Stimulated activated CD4-positive, alpha-beta T cell treated with anti-CD3 and anti-CD28 coated beads, Interleukin-4, amount 100 ng/mL, for 24 hours (primary cell): Measurements from ENCODE around the gene DLGAP4.
"Not testable (repeated sequence)": the region's sequence is repeated elsewhere in the genome, so short reads cannot be mapped to it uniquely, and the experiment has no call there.

Experiments used
- DNase-seq: peaks from one replicate; pipeline ENCODE4 v3.0.0-alpha.2; 2020

The DLGAP4 gene

DNA sequence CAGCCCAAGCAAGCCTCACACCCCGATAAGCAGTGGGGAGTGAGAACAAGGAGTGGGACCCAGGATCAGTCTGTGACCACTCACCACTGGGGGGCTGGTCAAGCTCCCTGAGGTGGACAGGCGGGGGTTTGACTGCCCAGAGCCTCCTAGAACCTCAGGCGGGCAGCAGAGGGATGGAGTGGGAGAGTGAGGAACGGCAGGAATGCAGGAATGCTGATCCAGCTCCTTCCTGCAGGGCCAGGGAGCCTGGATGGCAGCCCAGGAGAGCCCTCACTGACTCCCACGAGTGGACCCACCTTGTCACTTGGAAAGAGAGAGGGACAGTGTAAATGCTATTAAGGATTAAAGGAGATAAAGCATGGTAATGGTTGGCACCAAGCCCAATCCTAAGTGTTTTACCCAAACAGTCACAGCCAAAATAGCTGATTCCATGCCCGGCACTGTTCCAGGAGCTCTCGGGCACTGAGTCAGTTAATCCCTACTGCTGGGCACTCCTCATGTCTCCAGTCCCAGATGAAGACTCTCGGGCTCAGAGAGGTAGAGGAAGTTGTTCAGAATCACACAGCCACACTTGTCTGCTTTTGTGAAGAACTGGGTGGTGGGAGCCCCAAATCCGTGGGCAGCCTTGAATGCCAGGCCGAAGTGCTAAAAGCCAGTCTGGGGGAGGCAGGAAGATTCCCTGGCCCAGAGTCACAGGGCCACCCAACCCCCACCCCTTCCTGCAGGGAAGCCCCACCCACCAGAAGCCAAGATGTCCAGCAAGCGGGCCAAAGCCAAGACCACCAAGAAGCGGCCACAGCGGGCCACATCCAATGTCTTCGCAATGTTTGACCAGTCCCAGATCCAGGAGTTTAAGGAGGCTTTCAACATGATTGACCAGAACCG is 238.2 kb downstream of the DLGAP4 start:
- DNase-seq = no peak

DNA sequence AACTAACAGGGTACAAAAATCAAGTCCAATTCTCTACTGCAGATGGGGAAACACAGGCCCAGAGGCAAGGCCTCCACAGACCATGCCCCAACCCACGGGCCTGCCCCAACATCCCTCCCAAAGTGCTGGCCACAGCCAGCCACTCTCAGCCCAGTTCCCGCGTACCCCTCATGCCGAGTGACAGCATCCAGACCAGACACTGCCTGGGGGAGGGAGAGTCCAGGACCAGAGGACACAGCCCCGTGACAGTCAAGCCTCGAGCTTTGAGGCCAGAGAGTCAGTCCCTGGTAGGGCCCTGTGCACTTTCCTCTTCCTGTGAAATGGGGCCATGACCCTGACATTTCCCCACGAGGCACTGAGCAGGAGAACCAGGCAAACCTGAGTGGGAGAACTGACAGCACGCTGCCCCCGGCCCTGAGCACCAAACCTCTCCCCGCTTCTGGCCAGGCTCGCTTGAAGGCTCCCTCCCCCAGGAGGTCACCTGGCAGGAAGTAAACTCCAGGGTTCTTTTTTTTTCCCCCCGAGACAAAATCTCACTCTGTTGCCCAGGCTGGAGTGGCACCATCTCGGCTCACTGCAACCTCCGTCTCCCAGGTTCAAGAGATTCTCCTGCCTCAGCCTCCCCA is 240.1 kb downstream of the DLGAP4 start:
- DNase-seq = no peak

DNA sequence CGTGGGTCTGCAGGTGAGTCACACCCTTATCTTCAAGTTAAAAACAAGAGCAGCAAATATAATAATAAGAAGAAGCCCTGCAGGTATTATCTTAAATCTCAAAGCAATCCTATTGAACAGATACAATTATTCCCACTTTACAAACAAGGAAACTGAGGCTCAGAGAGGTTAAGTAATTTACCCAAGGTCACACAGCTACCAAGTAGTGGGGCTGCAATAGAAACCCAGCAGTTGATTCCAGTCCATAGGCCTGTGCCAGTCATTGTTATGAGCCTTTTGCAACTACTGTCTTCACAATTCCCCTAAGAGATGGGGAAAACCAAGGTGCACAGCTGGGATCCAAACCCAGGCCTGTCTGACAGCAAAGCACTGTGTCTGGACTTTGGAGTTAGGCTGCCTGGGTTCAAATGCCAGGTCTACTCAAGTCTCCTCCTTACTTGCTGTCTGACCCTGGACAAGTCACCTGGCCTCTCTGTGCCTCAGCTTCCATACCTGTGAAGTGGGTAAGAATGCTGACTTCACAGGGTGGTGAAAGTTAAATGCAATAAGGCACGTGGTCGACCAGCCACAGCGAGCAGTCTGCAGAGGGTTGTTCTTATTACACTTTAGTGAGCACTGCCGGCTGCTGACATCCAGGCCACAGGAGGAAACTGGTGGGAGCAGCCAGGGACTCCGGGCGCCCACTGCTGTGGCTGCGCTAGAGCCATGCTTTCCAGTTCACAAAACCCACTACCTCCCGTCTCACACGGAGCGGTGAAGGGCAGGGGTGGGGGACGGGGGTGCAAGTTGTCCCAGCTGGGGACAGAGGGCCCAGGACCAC is 241.3 kb downstream of the DLGAP4 start:
- DNase-seq = no peak

DNA sequence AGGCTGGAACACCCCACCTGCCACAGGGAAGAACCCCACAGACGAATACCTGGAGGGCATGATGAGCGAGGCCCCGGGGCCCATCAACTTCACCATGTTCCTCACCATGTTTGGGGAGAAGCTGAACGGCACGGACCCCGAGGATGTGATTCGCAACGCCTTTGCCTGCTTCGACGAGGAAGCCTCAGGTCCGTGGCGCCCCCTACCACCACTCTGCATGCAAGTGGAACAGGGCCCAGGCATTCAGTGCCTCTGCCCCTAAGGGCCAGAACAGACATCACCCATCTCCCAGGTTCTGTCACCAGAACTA is 241.8 kb downstream of the DLGAP4 start:
- no peak for DNase-seq

DNA sequence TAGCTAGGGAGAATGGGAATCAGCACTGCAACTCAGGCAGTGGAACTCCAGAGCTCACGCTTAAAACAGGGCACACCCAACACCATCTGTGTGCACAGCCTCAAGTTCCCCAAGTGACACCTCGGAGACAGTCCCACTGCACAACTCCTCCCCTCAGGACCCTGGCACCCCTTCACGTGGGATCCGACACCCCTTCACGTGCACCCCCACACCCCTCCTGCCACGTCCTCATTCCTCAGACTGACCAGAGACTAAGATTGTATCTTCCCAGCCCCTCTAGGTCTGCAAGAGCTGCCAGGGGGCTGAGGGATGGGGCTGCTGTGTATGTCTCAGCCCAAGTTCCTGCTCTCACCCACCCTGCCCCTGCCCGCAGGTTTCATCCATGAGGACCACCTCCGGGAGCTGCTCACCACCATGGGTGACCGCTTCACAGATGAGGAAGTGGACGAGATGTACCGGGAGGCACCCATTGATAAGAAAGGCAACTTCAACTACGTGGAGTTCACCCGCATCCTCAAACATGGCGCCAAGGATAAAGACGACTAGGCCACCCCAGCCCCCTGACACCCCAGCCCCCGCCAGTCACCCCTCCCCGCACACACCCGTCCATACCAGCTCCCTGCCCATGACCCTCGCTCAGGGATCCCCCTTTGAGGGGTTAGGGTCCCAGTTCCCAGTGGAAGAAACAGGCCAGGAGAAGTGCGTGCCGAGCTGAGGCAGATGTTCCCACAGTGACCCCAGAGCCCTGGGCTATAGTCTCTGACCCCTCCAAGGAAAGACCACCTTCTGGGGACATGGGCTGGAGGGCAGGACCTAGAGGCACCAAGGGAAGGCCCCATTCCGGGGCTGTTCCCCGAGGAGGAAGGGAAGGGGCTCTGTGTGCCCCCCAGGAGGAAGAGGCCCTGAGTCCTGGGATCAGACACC is 242.8 kb downstream of the DLGAP4 start:
- no peak for DNase-seq

DNA sequence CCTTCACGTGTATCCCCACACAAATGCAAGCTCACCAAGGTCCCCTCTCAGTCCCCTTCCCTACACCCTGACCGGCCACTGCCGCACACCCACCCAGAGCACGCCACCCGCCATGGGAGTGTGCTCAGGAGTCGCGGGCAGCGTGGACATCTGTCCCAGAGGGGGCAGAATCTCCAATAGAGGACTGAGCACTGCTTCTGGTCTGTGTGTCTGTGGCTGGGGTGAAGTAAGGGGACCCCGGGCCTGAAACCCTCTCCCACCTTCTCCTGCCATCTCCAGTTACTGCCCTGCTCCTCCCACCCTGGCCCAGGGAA is 243.4 kb downstream of the DLGAP4 start:
- DNase-seq = no peak

DNA sequence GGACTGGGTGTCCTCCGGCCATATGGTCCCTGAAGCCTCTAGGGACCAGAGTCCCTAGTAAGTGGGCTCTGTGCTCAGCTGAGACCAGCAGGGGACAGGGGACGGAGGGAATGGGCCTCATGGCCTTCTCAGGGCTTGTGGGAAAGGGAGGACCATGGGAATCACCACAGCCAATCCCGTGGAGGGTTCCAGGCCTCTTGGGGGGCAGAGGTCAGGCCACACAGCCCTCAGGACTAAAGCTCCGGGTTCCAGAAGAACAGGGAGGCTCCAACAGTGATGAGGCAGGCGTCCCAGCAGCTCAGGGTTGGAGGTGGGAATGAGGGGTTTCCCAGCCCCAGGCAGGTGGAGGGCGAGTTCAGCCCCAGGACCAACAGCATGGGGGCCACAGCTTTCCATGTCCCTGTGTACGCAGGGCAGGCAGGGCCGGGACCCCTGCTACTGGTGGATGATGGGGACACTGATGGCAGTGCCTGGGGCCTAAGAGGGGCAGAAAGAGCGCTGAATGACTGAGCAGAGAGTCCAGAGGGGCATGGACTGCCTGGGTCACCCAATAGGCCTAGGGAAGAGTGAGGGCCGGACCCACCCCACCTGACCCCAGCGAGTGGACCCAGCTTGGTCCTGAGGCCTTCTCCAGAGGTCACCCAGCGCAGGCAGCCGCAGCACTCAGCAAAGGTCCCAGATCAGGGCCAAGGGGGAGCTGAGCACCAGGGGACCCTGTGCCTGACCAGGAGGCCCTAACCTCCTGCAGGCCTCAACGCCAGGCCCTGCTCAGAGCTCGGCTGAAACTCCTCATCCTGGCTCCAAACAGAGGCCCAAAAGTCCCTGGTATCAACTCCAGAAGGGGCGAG is 244.0 kb downstream of the DLGAP4 start:
- no peak for DNase-seq

DNA sequence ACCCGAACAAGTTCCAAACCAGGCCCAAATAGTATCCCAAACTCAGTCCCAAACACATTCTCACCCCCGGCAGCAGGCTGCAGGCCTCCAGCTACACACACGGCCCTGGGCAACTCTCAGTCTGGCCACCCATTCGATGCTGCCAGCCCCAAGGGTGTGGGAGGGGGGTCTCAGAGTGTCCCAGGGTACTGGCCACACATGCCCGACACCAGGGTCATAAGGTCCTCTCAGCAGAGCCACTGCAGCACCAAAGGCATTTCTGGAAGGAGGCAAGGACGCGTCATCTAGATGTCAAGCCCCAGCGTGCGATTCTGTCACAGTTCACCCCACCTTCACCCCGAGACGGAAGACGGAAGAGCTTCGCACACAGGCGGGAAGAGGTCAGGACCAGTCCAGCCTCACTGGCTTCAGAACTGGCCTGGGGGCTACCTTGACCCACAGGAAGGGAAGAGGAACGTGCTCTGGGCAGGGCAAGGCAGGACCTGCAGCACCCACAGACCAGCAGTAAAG is 244.7 kb downstream of the DLGAP4 start:
- no peak for DNase-seq

DNA sequence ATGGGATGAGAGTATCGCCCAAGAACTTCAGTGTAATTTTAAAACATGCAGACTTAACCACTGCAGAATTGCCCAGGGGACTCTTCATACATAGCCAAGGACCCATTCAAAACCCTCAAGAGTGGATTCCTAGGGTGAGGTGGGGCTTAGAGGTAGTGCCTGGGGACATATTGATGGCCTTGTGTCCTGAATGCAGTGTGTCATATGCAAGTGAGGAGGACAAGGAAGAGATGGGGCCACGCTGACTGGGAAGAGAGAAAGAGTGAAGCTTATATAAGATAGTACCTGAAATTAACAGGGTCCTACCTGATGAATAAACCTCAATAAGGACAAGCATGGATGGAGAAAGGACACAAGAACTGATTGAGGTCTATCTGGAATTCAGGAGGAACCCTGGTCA is 249.1 kb downstream of the DLGAP4 start:
- DNase-seq = no peak

DNA sequence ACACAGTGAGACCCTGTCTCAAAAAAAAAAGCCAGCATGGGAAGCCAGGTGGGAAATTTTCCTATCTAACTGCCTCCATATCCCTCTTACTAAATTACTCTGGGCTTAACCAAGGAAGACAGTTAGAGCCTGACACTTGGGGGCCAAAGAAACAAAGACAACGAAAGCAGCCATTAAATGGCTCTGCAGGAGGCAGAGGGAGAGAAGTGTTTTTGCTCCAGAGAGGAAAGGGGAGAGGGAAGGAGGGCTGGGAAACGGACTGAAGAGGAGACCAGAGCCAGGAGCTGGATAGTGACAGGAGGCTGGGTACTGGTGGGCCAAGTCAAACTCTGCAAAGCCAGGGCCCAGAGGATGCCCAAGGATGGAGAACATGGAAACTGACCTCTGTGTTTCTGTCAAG is 256.6 kb downstream of the DLGAP4 start:
- no peak for DNase-seq

DNA sequence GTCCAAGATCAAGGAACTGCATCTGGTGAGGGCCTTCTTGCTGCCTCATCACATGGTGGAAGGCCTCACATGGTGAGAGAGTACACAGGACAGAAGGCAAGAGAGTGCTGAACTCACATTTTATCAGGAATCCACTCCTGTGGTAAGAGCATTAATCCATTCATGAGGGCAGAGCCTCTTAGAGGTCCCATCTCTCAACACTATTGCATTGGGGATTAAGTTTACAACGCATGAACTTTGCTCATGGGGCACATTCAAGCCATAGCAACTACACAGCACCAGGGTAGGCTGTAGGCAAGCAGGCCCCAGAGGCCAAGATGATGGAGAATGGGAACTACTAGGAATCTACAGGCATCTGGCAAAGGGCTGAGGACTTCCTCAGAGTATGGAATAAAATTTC is 257.2 kb downstream of the DLGAP4 start:
- no peak for DNase-seq

DNA sequence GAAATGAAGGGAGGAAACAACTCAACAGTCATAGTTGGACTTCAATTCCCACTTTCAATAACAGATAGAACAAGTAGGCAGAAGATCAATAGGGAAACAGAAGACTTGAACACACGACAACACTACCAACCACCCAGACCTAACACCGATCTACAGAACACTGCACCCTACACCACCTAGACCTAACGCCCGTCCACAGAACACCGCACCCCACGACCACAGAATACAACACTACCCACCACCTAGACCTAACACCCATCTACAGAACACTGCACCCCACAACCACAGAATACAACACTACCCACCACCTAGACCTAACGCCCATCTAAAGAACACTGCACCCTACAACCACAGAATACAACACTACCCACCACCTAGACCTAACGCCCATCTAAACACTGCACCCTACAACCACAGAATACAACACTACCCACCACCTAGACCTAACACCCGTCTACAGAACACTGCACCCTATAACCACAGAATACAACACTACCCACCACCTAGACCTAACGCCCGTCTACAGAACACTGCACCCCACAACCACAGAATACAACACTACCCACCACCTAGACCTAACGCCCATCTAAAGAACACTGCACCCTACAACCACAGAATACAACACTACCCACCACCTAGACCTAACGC is 258.1 kb downstream of the DLGAP4 start:
- not testable (repeated sequence) for DNase-seq

DNA sequence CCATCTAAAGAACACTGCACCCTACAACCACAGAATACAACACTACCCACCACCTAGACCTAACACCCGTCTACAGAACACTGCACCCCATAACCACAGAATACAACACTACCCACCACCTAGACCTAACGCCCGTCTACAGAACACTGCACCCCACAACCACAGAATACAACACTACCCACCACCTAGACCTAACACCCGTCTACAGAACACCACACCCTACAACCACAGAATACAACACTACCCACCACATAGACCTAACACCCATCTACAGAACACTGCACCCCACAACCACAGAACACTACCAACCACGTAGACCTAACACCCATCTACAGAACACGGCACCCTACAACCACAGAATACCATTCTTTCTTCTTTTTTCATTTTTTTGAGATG is 258.6 kb downstream of the DLGAP4 start:
- DNase-seq = not testable (repeated sequence)

DNA sequence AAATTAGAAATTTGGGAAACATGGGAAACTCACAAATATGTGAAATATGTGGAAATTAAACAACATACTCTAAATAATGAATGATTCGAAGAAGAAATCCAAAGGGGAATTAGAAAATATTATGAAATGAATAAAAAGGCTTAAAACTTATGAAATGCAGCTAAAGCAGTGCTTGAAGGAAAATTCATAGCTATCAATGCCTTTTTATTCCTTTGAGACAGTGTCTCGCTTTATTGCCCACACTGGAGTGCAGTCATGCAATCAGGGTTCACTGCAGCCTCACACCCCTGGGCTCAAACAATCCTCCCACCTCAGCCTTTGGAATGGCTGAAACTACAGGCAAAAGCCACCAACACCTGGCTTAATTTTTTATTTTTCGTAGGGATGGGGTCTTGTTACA is 259.4 kb downstream of the DLGAP4 start:
- no peak for DNase-seq

DNA sequence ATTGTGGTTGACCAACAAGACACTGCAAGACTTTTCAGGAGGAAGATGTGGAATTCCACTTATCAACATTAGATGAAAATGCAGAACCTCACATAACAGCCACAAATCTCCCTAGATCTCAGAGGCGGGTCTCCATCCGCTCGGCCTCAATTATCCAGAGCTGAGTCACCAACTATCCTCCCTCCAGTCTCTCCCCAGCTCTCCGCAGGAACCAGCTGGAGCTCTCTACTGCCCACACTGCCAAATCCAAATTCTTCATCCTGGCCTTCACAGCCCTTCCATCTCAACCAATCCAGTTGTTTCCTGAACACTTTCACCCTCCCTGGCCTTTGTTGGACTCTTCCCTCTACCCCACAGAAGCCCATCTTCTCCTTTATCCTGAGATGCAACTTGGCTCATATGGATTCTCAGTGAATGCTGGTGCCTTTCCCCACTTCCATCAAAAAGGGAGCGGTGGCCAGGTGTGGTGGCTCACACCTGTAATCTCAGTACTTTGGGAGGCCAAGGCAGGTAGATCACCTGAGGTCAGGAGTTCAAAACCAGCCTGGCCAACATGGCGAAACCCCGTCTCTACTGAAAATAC is 263.8 kb downstream of the DLGAP4 start:
- DNase-seq = no peak

DNA sequence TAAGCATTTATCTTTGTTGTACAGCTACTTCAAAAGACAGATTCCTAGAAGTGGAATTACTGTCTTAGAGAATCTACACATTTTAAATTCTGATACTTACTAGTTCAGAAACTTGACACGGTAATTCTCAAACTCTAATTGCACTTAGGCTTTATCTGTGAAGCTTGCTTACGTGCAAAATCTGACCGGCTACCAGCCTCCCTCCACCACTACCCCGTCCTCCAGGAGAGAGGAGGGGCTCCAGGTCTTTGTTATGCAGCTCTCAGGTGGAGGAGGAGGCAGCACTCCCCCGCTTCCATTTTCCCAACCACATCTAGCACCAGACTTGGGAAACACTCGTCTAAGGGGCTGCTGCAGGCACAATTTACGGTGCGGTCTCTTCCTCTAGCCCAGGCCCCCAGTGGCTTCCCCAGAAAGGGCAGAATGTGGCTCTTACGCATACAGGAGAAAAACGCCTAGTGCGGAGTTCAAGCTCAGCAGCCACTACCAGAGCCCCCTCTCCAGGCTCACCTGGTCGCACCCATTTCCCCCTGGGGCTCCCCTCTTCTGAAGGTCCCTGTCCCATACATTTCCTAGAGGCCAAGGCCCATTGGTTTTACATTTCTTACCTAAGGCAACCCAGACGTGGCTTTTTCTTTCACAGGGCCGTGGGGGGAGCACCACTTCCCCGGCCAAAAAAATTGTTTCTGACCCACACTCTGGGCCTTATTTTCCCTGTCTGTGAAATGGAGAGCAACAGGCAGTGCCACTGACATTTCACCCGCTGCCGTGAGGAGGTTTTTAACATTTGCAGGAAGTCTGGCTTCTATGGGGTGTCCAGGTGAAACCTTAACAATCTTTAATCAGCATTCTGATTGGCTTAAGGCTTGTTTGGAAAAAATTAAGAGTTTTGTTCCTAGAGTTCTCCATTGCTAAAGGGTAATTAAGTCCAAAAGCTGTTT is 265.7 kb downstream of the DLGAP4 start:
- no peak for DNase-seq

DNA sequence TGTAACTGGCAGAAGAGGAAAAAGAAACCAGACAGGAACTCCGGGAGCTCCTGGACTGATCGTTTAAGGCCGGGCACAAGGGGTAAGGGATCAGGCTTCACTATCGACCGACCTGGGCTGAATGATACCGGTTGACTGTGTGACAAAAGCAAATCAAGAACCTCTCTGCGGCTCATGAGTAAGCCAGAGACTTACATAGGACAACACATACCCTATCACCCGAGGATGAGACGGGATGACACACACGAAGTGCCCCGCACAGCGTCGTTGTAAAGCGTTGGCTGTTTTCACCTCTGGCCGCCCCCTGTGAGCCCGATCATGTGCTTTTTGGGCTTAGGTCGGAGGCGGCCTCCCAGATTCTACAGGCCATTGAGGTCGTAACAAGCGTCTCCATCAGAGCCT is 266.6 kb downstream of the DLGAP4 start:
- DNase-seq = peak; percentile 82

DNA sequence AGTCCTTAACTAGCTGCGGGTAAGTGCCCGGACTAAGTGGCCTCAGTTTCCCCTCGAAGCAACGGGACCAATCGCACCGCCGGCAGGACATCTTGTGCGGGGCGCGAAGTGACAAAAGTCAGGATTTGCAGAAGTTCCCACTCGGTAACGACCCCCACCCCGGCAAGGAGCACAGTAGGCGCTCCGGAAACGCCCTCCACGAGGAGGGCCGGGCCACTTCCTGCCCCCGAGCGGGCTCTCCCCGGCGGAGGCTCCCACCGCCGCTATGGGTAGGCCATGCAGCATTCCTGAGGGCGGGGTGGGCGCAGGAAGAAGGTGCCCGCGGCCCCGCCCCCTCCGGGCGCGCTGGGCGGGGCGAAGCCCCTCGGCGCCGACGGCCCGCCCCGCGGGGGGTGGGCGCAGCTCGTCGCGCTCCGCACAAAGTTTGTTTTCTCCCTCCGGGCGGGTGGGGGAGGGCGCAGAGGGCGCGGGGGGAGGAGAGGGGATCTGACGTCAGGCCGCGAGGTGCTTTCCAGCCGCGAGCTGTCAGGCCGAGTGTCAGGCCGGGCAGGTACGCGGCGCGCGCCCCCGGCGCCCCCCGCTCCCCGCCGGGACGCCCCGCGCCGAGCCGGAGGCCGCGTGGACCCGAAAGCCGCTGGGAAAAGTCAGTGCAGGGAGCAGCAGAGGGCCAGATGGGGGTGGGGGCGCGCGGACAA is 267.1 kb downstream of the DLGAP4 start, which contains the start of gene TGIF2:
Gene TGIF2, plus strand, starts transcription at position 495 of the 695 bp plus-strand sequence. CDS start 5,178 bp downstream, outside the sequence.
- peak; percentile 86 for DNase-seq
